Measurements from ENCODE around the gene DUXB. TPM values are rescaled to one million over a fixed set of nuclear protein-coding genes. Genes with fewer than 3 reads are reported as not detected.

DUXB gene
- total RNA-seq, 1 experiment from 2014 or later = not detected

DNA sequence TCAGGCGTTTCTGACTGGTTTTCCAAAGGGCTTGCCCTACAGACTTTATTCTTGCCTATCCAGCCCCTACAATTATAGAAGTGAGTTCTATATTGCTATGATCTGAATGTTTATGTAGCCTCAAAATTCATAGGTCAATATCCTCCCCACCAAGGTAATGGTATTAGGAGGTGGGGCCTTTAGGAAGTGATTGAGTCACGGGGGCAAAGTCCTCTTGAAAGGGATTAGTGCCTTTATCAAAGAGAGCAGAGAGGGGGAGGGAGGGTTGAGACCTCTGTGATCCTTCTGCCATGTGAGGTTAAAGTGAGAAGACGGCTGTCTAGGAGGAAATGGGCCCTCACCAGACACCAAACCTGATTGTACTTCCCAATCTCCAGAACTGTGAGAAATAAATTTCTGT, 26.0 kb upstream of the DUXB start:
- no peak for DNase-seq
- no peaks in the 10 kb centered on the region for H3K4me1 Mint-ChIP-seq
- Histone ChIP-seq H2AK5ac (ENCODE audit: insufficient read length, low read length) (no peak overlapping the region), H2BK12ac (ENCODE audit: insufficient read length, low read depth, low read length) (no peak overlapping the region), H4K20me1 (ENCODE audit: control insufficient read depth, insufficient read depth, insufficient read length) (no peaks in the 10 kb centered on the region), H3K79me1 (ENCODE audit: insufficient read depth, low read depth, low read length, poor library complexity, severe bottlenecking) (no peaks in the 10 kb centered on the region), H3K18ac (ENCODE audit: insufficient read length, low read depth, low read length) (no peak overlapping the region), H3K79me2 (ENCODE audit: insufficient read depth, low read length) (no peaks in the 10 kb centered on the region), H2AFZ (ENCODE audit: low read length) (no peak overlapping the region), H3K23me2 (ENCODE audit: insufficient read length, low read depth, low read length, poor library complexity, severe bottlenecking) (no peaks in the 10 kb centered on the region), H3K27me3 (ENCODE audit: insufficient read depth, low read length) (no peaks in the 10 kb centered on the region), H4K5ac (ENCODE audit: insufficient read length, low read depth, low read length) (no peak overlapping the region), H3K4me1 (ENCODE audit: insufficient read depth, low read length) (no peaks in the 10 kb centered on the region), H4K8ac (replicated peaks; ENCODE audit: insufficient read length, low read depth, low read length) (no peak overlapping the region), H4K91ac (ENCODE audit: insufficient read length, low read depth, low read length) (no peak overlapping the region), H3K4me2 (ENCODE audit: insufficient read depth, insufficient read length, low read length) (no peak overlapping the region), H2BK5ac (ENCODE audit: insufficient read length, low read length) (no peak overlapping the region), H2BK120ac (ENCODE audit: low read depth, low read length, poor library complexity, severe bottlenecking) (no peak overlapping the region), H3T11ph (ENCODE audit: low read length) (no peak overlapping the region), H3K9me3 (ENCODE audit: control insufficient read depth, low read depth, low read length) (no peaks in the 10 kb centered on the region), H3K14ac (ENCODE audit: insufficient read depth, low read length) (no peak overlapping the region), H3K23ac (ENCODE audit: insufficient read length, low read depth, low read length) (no peak overlapping the region), H3K9ac (ENCODE audit: extremely low read depth, insufficient read length, low read length) (no peak overlapping the region), H3K4ac (ENCODE audit: low read depth, low read length) (no peak overlapping the region), H3K27ac (ENCODE audit: insufficient read length, low read depth, low read length) (no peak overlapping the region), H3K56ac (ENCODE audit: insufficient read length, low read depth, low read length) (no peak overlapping the region), H2BK20ac (ENCODE audit: low read depth, low read length, poor library complexity, severe bottlenecking) (no peak overlapping the region), H2BK15ac (ENCODE audit: low read depth, low read length) (no peak overlapping the region)
- no peak overlapping the region for H3K27ac Mint-ChIP-seq
- peaks cover 3 to 5% of the 10 kb centered on the region in 2 experiments; a peak in 4 of 5 replicates for H3K9me3 Mint-ChIP-seq
- H3K4me3 Mint-ChIP-seq = no peak overlapping the region
- no CpG with 5 or more reads among the region's 3 CpGs for WGBS (ENCODE audit: extremely low coverage, insufficient read length, low lambda C conversion rate)
- H3K36me3 Mint-ChIP-seq (ENCODE audit: insufficient read depth in 1 of 3, low read depth in 3 of 3) = no peaks in the 10 kb centered on the region
- TF ChIP-seq, protein P1, sequence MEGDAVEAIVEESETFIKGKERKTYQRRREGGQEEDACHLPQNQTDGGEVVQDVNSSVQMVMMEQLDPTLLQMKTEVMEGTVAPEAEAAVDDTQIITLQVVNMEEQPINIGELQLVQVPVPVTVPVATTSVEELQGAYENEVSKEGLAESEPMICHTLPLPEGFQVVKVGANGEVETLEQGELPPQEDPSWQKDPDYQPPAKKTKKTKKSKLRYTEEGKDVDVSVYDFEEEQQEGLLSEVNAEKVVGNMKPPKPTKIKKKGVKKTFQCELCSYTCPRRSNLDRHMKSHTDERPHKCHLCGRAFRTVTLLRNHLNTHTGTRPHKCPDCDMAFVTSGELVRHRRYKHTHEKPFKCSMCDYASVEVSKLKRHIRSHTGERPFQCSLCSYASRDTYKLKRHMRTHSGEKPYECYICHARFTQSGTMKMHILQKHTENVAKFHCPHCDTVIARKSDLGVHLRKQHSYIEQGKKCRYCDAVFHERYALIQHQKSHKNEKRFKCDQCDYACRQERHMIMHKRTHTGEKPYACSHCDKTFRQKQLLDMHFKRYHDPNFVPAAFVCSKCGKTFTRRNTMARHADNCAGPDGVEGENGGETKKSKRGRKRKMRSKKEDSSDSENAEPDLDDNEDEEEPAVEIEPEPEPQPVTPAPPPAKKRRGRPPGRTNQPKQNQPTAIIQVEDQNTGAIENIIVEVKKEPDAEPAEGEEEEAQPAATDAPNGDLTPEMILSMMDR (conservative IDR thresholded peaks at IDR 0.05) = no peak
- peaks cover 4% of the 10 kb centered on the region for H3K27me3 Mint-ChIP-seq (ENCODE audit: low read depth)

Data from H9 (cell line).